Prostate gland (tissue), 2 donors: ENCODE results near the gene GALC. TPM values are rescaled to one million over a fixed set of nuclear protein-coding genes. Genes with fewer than 3 reads are reported as not detected.

ENCODE experiments used
- DNase-seq: peaks from one replicate; pipeline ENCODE4 v3.0.0-alpha.2; 2019; ENCODE audit warnings: low spot score
- H3K27ac ChIP-seq, 2 donors: fragments of 200-600 bp; sonication (generic); 2 replicates each; pipeline ENCODE4 v1.5.1; 2017 to 2019
- H3K27me3 ChIP-seq: fragments of 200-600 bp; sonication (generic); replicated peaks from 2 replicates; pipeline ENCODE4 v1.5.1; 2019; ENCODE audit not compliant: insufficient read depth
- H3K36me3 ChIP-seq, 2 donors: fragments of 200-600 bp; sonication (generic); 1 replicate in 1 of 2; 2 replicates in 1 of 2; pipeline versions ENCODE4 v1.5.1 to v1.8.1; 2017 to 2019
- H3K4me1 ChIP-seq: fragments of 200-600 bp; sonication (generic); replicated peaks from 2 replicates; pipeline ENCODE4 v1.5.1; 2019
- H3K4me3 ChIP-seq, 2 donors: fragments of 200-600 bp; sonication (generic); 2 replicates each; pipeline ENCODE4 v1.5.1; 2017 to 2019
- H3K9me3 ChIP-seq: fragments of 200-600 bp; sonication (generic); 2 replicates; pipeline ENCODE4 v1.5.1; 2017
- CTCF ChIP-seq, 4 experiments: fragments of 200-600 bp in 2 of 4; fragments of 450-650 bp in 2 of 4; sonication (generic) in 2 of 4; IDR thresholded peaks; 1 replicate in 3 of 4; 2 replicates in 1 of 4; pipeline ENCODE4 v1.5.1; 2016 to 2019; ENCODE audit warnings: antibody characterized with exemption in 4 of 4, mild to moderate bottlenecking in 2 of 4, moderate library complexity in 2 of 4
- POLR2A ChIP-seq: fragments of 450-650 bp; IDR thresholded peaks from one replicate; pipeline ENCODE4 v1.6.1; 2016; ENCODE audit warnings: antibody characterized with exemption, mild to moderate bottlenecking
- POLR2AphosphoS5 ChIP-seq: sonication (generic); formaldehyde crosslinking; IDR thresholded peaks from one replicate; pipeline ENCODE4 v1.6.1; 2017; ENCODE audit warnings: antibody characterized with exemption
- WGBS: methylation state at CpG from one replicate; pipeline ENCODE4 v1.1.5; 2018; 5-methylcytosine and 5-hydroxymethylcytosine counted together
- intact Hi-C: fragments of 100-400 bp; cut with DNase I; formaldehyde crosslinking; loops from one replicate; pipeline ENCODE4 v1.14.2; 2022
- total RNA-seq, 2 donors: library from RNA; depleted of rRNA; stranded (reverse); fragments of >200 nt; gene quantifications; one replicate each; pipeline ENCODE4 v1.1.0, GENCODE V29; 2016

Gene GALC
- total RNA-seq, 2 donors from 2014 or later = 29.4 to 85.9 TPM

GRCh38 chr14:87996291-87996592, 3.3 kb upstream of the GALC start:
- H3K4me3 ChIP-seq = no peak overlapping the region
- DNase-seq = no peak
- TF ChIP-seq CTCF (IDR thresholded peaks at IDR 0.05) (no peak), POLR2AphosphoS5 (no peak), POLR2A (no peak)
- no peaks in the 10 kb centered on the region for H3K36me3 ChIP-seq
- intact Hi-C loops = no loop called here
- WGBS = 14% methylated on average over 1 of the region's 1 CpG
- no peaks in the 10 kb centered on the region for H3K27me3 ChIP-seq
- no peaks in the 10 kb centered on the region for H3K9me3 ChIP-seq
- peaks cover 6% of the 10 kb centered on the region for H3K4me1 ChIP-seq
- H3K27ac ChIP-seq = no peak overlapping the region

GRCh38 chr14:87995500-87996290, 2.7 kb upstream of the GALC start:
- Histone ChIP-seq H3K27ac (no peak overlapping the region), H3K27me3 (no peaks in the 10 kb centered on the region), H3K4me1 (peaks cover 6% of the 10 kb centered on the region), H3K9me3 (no peaks in the 10 kb centered on the region), H3K36me3 (no peaks in the 10 kb centered on the region), H3K4me3 (no peak overlapping the region)
- no peak for DNase-seq
- TF ChIP-seq POLR2AphosphoS5 (no peak), POLR2A (no peak), CTCF (IDR thresholded peaks at IDR 0.05) (no peak)
- intact Hi-C loops = no loop called here
- WGBS = 59% methylated on average over 6 of the region's 6 CpGs

- Histone ChIP-seq H3K27me3 (no peaks in the 10 kb centered on the region), H3K4me1 (peaks cover 6% of the 10 kb centered on the region), H3K36me3 (no peaks in the 10 kb centered on the region), H3K27ac (no peak overlapping the region), H3K9me3 (no peaks in the 10 kb centered on the region), H3K4me3 (no peak overlapping the region)
- intact Hi-C loops = no loop called here
- TF ChIP-seq POLR2AphosphoS5 (no peak), POLR2A (no peak), CTCF (IDR thresholded peaks at IDR 0.05) (no peak)
- WGBS = 90% methylated on average over 6 of the region's 6 CpGs
- no peak for DNase-seq
These were observed 2.0 kb upstream of the GALC start for GRCh38 chr14:87994974-87995373.

GRCh38 chr14:87992346-87992717, 650 bp downstream of the GALC start:
- Histone ChIP-seq H3K4me3 (peak overlapping the region; percentile 75 to 87), H3K4me1 (peaks cover 6% of the 10 kb centered on the region), H3K36me3 (no peaks in the 10 kb centered on the region), H3K27ac (peak overlapping the region; percentile 87 to 88), H3K9me3 (no peaks in the 10 kb centered on the region), H3K27me3 (no peaks in the 10 kb centered on the region)
- WGBS = 14% methylated on average over 20 of the region's 20 CpGs
- TF ChIP-seq CTCF (IDR thresholded peaks at IDR 0.05) = no peak
- no peak for TF ChIP-seq POLR2AphosphoS5
- TF ChIP-seq POLR2A = no peak
- intact Hi-C loops = no loop called here
- DNase-seq = no peak

GRCh38 chr14:87990682-87991081, 2.3 kb downstream of the GALC start:
- Histone ChIP-seq H3K36me3 (no peaks in the 10 kb centered on the region), H3K4me3 (no peak overlapping the region), H3K27ac (no peak overlapping the region), H3K9me3 (no peaks in the 10 kb centered on the region), H3K4me1 (peaks cover 4% of the 10 kb centered on the region), H3K27me3 (no peaks in the 10 kb centered on the region)
- 95% methylated on average over 4 of the region's 4 CpGs for WGBS
- DNase-seq = no peak
- intact Hi-C loops = no loop called here
- no peak for TF ChIP-seq POLR2AphosphoS5
- TF ChIP-seq CTCF (IDR thresholded peaks at IDR 0.05) = no peak
- TF ChIP-seq POLR2A = no peak
